GM20431 (cell line): Measurements from ENCODE around the gene BCL11B.

Experiments
- in situ Hi-C: fragments of 300-500 bp; cut with MseI, MboI; formaldehyde crosslinking; loops from one replicate; pipeline ENCODE4 v1.15.0; 2020; ENCODE audit warnings: low sequenced_read_pairs; ENCODE audit not compliant: unreplicated experiment

Gene BCL11B

GRCh38 chr14:99268810-99269707 lies 2.9 kb downstream of the BCL11B start:
- in situ Hi-C loops, result no loop called here

GRCh38 chr14:99267837-99268781 lies 3.9 kb downstream of the BCL11B start:
- in situ Hi-C loops, result no loop called here

- in situ Hi-C loops, result no loop called here
Observed at GRCh38 chr14:99267381-99267780, 4.6 kb downstream of the BCL11B start.

- in situ Hi-C loops, result no loop called here
Observed at GRCh38 chr14:99266181-99267178, 5.5 kb downstream of the BCL11B start.

GRCh38 chr14:99265571-99265970 lies 6.4 kb downstream of the BCL11B start:
- in situ Hi-C loops, result no loop called here

GRCh38 chr14:99264691-99265450 lies 7.1 kb downstream of the BCL11B start:
- in situ Hi-C loops, result no loop called here

GRCh38 chr14:99263564-99264330 lies 8.2 kb downstream of the BCL11B start:
- in situ Hi-C loops, result no loop called here

- in situ Hi-C loops, result no loop called here
Observed at GRCh38 chr14:99262977-99263448, 9.0 kb downstream of the BCL11B start.

- in situ Hi-C loops, result no loop called here
Observed at GRCh38 chr14:99261912-99262787, 9.8 kb downstream of the BCL11B start.

- in situ Hi-C loops, result no loop called here
Observed at GRCh38 chr14:99260587-99261551, 11.1 kb downstream of the BCL11B start.

- in situ Hi-C loops, result no loop called here
Observed at GRCh38 chr14:99260116-99260515, 11.9 kb downstream of the BCL11B start.

- in situ Hi-C loops, result no loop called here
Observed at GRCh38 chr14:99258876-99259726, 12.9 kb downstream of the BCL11B start.

GRCh38 chr14:99258341-99258861 lies 13.6 kb downstream of the BCL11B start:
- in situ Hi-C loops, result no loop called here

- in situ Hi-C loops, result no loop called here
Observed at GRCh38 chr14:99257673-99258221, 14.2 kb downstream of the BCL11B start.
